Inflammatory macrophage treated with lipopolysaccharide for 4 hours (primary cell): ENCODE measurements around the gene BRSK2.

Experiments used
- DNase-seq: peaks from one replicate; pipeline ENCODE4 v3.0.0-alpha.2; 2020

BRSK2 gene

DNA sequence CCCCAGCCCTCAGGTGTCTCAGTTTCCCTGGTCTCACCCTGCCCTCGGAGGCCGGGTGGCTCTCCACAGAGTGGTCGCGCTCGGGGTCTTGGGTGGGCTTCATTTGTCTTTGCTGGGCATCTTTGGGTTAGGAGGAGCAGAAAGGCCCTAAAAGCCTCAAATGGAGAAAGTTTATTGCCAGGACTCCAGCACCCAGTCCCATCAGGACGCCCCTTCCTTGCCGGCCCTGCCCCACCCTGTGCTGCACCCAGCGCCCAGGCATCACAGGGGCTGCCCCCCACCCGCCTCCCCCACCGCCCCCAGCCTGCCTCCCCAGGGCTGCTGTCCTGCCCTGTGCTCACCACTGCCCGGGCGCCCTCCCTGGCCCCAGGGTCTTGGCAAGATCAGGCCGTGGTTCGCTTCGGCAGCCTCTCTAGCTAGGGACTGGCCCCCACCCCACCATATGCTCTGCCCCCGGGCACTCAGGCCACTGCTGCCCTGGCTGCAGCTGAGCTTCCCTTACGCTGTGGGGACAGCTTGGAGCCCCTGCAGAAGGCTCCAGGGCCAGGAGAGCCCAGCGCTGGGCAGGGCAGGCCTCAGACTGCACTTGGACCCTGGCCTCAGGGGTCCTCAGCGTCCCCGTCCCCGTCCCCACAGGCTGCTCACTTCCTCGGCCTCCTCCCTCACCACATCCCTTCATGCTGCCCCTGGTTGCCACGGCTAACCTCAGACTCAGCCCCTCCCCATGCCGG lies 65.5 kb downstream of the BRSK2 start:
- no peak for DNase-seq

DNA sequence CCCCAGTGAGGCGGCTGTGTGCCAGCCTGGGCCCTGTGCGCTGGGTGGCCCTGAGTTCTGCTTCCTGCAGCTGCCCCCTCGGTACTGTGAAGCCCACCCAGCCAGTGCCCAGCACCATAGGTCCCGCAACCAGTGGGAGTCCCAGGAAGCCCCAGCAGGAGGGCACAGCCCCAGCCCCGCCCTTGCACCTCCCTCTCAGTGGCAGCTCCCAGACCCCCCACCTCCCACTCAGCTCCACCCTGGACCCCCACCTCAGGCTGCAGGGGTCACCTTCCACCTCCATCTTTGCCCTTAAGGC lies 66.0 kb downstream of the BRSK2 start:
- DNase-seq: no peak

DNA sequence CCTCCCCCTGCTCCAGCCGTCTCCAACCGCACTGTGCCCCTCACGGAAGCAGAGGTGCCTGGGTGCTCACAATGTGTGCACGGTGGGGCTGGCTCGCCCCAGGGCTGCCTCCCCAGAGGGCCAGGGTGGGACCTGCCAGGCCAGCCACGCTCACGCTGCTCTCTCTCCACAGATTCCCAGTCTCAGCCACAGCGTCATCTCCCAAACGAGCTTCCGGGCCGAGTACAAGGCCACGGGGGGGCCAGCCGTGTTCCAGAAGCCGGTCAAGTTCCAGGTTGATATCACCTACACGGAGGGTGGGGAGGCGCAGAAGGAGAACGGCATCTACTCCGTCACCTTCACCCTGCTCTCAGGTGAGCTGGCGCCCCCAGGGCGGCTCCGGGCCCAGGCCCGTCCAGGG lies 66.4 kb downstream of the BRSK2 start:
- DNase-seq: no peak

DNA sequence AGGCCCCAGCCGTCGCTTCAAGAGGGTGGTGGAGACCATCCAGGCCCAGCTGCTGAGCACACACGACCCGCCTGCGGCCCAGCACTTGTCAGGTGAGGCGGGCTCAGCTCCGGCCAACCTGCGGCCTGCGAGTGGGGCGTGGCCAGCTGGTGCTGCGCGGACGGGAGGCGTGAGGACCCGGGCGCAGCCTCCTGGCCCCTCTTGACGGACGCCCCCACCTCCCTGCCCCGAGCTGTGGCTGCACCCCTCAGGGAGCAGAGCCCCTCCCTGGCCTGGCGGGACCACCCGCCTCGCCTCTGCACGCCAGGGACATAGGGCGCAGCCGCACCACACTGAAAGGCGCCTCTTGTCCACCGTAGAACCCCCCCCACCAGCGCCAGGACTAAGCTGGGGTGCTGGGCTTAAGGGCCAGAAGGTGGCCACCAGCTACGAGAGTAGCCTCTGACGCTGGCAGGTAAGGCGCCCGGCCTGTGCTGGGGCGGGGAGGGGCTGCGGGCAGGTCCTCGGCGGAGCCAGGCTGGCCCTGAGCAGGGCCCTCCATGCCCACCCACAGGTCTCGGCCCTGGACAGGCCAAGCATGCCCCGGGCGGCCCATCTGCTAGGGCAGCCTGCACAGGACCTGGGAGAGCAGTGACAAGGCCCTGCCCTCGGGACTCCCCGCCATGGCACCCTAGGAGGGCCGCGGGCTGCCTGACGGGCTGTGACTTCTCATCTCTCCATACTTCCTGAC lies 67.0 kb downstream of the BRSK2 start:
- DNase-seq: no peak

DNA sequence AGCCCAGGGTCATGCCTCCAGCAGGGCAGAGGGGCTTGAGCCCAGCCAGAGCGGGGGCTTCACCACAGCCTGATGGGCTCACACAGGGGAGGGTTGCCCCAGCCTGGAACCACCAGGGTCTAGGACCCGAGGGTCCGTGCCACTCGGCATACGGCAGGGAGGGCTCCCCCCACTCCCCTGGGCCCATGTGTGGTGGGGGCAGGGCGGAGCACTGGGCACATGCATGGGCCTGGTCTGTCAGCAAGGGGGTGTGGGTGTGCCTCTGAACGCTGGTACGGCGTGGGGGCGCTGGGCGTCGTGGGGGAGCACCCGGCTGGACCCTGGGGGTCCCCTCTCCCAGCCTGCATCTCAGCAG lies 67.6 kb downstream of the BRSK2 start:
- no peak for DNase-seq

DNA sequence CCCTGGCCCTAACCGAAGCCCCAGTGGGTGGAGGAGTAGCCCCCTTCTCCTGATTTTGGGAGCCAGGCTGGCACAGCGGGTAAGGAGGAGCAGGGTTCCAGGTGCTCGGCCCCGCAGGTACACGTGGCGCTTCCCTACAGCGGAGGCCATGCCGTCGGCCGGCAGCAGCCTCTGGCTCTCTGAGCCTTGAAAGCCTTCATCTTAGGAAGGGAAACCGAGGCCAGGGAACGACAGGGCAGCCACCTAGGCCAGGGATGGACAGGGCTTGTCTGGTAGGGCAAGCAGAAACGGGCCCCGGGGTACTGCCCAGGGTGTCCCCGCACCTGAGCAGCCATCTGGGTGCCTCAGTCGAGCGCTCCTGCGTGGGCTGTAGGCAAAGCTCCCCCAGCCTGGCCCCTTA lies 68.1 kb downstream of the BRSK2 start:
- DNase-seq: no peak

DNA sequence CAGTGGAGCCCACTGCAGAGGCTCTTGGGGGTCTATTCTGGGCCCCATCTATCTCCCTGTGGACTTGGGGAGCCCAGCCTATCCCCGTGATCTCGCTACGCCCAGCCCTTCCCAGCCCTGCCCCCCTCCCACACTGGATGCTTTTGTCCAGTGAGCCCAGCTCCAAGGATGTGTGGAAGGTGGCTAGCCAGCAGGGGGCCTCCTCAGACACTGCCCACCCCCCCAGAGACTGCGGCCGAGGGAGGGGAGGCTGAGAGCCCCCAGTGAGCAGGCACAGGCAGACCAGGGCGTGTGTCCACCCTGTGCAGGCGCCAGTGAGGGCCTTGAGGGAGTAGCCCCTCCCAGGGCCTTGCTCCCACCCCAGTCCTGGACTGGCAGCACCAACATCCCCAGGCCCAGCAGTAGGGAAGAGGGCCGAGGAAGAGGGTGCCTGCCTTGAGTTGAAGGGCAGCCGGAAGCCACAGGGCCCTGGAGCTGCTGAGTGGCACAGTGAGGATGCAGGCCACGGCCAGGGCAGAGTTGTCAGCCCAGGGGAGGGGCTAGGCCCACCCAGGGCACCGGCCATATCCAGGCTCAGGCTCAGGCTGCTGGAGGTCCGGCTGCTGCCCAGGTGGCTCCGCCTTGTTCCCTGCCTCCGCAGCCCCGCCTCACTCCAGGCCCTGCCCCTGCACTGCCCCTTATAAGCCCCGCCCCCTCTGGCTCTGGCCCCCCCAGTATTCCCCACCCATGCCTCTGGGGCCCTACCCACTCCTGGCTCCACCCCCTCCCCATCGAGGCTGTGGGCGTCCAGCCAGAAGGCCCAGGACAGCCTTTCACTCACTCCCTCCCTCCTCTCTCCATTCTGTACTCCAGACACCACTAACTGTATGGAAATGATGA lies 68.8 kb downstream of the BRSK2 start:
- no peak for DNase-seq

DNA sequence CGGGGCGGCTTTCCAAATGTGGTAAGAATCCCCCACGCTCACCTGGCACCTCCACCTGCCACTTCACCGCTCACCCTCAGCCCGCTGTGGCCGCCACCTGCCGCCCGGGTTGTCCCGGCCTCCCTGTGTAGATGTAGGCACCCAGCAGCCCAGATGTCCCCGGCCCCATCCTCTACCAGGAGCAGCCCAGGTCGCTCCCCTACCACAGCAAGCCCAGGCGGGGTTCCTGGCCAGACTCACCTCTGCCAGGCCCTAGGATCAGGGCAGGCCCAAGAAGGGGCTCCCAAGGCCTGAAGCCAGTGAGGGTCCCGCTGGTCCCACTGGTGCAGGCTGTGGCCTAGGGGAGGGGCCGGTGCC lies 69.5 kb downstream of the BRSK2 start:
- DNase-seq: no peak

DNA sequence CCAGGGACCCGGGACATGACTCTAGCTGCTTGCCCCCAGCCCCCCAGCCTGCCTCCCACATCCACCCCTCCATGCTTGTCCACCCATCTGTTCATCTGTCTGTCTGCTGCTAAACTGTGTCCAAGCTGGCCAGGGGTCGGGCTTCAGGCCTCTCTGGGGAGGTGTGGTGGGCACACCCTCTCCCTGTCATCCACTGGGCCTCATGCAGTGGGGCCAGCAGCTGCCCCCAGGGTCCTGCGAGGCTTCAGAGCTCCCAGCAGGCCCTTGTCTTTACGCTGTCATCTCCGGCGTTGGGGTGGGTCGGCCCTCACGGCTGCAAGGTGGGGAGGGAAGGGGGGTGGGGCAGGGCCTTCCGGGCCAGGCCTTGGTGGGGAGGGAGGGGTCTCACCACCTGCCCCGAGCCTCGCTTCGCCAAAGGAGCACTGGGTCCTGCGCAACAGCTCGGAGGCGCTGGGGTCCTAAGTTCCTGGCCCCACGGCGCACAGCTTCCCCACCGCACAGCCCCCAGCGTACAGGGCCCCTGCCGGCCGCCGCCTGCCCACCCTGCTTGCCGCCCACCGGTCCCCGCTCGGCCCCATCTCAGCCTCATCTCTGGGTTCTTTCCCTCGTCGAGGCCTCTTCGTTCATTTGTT lies 70.1 kb downstream of the BRSK2 start:
- no peak for DNase-seq

DNA sequence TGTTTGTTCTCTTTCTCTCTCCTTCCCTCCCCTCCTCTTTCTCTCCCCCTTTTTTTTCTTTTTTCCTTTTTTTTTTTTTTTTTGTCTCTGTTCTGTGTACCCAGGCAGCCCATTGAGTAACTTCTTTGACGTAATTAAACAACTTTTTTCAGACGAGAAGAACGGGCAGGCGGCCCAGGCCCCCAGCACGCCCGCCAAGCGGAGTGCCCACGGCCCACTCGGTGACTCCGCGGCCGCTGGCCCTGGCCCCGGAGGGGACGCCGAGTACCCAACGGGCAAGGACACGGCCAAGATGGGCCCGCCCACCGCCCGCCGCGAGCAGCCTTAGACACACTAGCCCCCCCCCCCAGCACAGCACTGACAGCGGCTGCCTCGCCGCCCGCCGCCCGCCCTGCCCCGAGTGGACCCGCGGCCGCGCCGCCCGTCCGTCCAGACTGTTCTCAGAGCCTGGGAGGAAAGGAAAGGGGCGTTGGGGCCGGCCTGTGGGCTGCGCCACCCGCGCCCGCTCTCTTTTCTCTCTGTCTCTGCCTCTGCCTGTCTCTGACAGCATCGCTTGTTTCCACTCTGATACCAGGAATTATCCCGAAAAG lies 70.8 kb downstream of the BRSK2 start:
- DNase-seq: no peak

DNA sequence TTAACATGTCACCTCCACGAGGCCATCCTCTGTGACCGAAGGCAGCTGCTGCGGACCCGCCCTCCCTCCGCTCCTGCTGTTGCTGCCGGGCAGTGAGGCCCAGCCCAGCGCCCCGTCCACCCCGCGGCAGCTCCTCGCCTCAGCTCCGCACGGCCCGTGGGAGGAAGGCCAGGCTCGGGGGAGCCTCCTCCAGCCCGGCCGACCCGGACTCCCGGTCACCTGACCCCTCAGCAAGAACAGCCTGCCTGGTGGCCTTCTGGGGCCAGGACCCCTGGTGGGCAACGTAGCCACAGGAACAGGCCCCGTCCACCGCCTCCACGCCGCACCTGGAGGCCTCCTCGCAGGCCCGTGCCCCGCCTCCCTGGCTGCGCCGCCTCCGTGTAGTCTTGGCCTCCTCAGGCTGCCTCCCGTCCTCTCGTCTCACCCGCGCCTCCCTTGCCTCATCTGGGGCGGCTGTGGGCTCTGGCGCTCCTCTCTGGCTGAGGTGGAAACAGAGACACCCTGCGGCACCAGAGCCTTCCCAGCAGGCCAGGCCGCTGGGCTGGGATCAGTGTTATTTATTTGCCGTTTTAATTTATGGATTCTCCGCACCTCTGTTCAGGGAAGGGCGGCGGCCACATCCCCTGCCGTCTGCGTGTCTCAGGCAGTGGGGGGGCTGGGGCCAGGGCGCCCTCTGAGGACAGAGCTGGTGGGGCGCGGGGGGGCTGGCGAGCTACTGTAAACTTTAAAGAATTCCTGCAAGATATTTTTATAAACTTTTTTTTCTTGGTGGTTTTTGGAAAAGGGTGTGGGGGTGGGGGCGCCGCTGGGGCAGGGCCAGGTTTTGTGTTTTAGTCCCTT lies 71.5 kb downstream of the BRSK2 start:
- no peak for DNase-seq

DNA sequence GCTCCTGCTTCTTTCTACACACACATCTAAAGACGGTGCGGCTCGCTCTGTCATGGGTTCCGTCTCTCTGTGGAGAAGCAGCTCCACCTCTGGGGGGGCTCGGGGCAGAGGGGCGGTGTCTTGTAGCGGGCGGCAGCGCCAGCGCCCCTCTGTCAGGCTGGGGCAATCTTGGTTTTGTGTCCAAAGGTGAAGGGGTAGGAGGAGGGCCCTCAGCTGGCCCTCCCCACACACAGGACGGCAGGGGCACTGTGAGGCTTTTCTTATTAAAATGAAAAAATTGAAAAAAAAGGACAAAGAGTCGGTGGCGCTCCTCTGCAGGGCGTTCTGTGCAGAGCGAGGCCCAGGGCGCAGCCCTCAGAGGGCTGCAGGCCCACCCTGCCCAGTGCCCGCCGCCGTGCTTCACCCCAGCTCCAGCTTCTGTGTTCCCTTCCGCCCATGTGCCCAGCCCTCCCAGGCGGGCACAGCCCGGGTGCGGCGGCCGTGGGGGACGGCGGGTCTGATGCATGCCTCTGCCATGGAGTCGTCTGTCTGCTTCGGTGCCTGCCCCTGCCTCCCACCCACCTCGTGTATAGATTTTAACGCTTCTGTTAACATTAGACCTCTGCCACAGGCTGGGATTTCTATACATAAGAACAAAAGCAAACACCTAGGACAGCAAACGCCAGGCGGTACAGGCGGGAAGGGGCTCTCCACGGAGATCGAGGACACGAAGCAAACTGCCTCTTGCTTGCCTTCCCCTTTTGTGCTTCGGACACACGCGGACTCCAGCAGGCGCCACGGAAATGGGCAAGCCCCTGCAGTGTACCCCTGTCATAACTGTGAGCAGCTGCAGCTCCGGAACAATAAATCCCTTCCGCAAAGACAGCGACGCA lies 72.3 kb downstream of the BRSK2 start:
- no peak for DNase-seq

DNA sequence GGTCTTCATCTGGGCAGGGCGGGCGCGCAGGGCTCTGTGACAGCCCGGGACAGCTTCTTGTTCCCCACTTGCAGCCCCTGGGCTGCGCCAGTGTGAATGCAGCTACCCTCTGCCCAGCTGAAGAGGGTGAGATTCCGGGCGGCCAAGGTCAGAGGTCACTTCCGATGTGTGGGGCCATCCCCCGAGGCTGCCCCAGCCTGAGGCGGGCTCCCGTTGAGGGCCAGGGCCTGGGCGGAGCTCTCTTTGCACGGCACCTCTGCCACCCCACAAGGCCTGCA lies 72.9 kb downstream of the BRSK2 start:
- DNase-seq: no peak

DNA sequence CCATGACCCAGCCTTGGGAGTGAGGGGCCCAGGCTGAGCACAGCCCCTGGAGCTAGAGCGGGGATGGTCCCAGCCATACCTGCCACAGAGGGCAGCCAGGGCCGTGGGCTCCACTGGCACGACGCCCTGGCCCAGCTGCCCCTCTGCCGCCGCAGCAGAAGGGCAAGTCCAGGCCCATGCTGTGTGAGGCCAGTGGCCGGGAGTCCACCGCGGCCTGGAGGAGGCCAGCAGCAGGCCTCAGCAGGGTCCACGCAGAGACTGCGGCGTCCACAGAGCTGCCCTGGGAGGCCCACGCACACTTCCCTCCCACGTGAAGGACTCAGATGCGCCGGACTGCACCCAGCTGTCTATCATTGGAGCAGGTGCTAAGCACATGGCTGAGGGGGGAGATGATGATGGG lies 73.3 kb downstream of the BRSK2 start:
- DNase-seq: no peak

DNA sequence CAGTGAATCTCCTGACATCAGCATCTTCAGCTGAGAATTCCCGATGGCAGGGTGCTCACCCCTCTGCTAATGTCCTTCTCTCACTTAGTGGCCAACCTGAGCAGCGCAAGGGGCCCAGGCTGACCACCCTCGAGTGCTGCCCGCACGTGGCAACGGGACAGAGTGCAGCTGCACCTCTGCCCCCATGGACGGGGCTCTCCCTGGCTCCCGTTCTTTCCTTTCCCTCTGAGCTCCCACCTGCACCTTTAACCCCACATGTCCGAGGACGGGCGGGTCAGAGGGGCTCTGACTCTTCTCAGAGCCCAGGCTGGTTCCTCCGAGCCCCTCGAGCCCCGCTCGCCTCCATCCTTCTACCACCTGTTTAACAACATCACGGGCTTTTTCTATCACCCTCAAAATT lies 77.0 kb downstream of the BRSK2 start:
- no peak for DNase-seq

DNA sequence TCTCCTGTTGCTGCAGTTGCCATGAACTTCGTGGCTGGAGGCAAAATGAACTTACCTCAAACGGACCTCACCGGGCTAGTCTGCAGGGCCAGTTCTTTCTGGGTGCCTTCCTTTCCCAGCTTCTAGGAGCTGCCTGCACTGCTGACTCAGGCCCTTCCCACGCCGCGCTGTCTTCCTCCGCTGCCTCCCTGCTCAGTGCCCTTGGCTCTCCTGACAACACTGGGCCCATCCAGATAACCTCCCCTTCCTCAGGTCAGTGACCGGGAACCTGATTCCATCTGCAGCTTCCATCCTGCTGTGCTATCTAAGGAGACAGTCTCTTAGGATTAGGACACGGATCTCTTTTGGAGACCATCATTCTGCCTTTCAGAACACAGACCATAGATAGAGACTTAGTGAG lies 77.5 kb downstream of the BRSK2 start:
- no peak for DNase-seq

DNA sequence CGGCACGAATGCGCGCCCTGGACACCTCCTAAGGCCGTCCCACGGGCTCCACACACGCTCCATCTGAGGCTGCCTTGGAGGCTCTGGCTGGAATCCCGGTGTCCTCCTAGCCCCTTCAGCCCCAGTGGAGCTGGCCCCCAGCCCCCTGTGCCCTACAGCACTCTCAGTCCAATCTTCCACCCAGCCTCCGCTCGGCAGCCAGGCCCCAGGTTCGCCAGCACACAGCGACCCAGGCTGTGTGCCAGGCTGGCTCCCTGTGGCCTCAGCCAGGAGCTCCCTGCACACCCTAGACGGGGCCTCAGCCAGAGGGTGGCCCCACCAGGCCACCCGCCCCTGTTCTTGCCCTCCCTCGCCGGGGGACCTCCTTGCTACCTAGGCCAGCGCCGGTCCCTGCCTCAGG lies 78.3 kb downstream of the BRSK2 start:
- DNase-seq: no peak

DNA sequence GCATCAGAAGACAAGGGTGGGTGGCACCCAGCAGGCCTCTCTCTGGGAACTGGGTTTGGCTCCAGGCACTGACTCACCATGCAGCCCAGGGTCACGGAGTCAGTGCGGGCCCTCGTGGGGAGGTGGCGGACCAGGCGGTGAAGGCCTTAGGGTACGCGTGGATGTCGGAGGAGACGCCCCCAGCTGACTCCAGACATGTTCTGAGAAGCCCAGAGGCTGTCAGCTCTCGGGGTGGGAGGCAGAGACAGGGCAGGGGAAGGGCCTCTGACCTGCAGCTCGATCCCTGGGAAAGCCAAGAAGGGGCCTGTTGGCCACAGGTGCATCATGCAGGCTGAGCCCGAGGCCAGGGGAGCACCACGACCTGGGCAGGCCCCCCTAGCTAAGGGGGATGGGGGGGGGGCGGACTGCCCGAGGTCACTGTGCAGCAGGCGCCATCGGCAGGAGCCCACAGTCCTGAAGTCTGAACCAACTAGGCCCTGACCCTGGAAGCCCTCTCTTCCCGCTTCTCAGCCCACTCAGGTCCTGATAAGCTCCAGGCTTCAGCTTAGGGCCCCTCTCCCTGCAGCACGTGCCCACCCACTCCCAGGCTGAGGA lies 78.8 kb downstream of the BRSK2 start:
- no peak for DNase-seq

DNA sequence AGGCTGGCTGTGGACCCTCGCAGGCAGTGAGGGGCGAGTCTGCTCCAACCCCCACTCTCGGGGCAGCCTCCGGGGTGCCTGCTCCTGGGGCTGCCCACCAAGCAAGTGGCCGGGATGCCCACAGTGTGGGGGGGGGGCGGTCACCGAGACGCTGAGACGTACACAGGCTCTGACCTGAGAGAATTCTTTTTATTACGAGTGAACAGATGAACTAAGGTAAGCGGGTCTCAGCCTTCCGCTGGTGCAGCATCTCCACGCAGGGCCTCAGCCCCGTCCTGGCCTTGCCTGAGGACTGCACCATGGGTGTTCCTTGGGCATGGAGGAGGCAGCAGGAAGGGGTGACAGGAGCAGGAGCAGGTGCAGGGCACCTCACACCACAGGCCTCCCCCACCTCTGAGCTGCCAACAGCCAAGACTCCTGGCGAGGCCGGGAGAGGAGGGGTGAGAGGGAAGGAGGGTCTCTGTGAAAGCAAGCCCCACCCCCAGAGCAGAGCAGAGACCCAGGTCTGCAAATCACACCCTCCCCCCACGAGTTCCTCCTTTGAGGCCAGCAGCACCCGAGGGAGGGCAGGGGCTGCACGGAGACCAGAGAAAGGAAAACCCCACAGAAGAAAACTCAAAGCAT lies 79.7 kb downstream of the BRSK2 start:
- DNase-seq: no peak

DNA sequence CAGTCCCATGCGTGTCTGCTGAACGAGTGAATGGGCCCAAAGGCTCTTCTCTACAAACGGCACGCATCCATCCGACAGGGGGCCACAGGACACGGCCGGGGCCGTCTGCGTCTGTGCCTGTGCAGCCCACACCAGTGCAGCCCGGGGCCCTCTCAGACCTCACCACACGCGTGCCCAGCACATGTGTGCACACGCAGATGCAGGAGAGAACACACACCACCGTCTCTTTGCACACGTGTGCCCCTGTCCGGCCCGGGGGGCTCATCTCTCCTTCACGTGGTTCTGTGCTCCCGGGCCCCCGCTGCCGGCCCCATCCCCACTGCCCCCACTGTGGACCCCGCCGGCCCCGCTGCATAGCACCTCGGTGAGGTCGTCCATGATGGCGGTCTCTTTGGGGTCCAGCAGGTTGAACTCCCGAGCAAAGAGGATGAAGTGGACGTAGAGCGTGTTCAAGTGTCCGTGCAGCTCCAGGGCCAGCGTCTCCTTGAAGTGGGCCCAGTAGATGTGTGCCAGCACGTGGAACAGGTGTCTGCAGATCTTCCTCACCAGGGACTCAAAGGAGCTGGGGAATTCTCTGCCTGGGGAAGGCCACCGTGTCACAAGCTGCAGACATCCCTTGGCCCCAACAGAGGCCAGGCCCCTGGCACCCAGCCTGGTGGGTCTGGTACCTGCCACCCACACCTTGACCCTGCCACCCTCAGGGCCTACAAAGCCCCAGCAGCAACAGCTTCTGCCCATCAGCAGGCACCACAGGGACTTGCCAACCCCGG lies 80.4 kb downstream of the BRSK2 start:
- DNase-seq: no peak
